HG02973 (cell line): ENCODE results near the gene CHSY1.

Experiments
- ATAC-seq: cut with Tn5 transposase; IDR thresholded peaks from one replicate; pipeline ENCODE4 v1.9.1; 2021; ENCODE audit warnings: moderate library complexity; ENCODE audit not compliant: unreplicated experiment

Gene CHSY1

DNA sequence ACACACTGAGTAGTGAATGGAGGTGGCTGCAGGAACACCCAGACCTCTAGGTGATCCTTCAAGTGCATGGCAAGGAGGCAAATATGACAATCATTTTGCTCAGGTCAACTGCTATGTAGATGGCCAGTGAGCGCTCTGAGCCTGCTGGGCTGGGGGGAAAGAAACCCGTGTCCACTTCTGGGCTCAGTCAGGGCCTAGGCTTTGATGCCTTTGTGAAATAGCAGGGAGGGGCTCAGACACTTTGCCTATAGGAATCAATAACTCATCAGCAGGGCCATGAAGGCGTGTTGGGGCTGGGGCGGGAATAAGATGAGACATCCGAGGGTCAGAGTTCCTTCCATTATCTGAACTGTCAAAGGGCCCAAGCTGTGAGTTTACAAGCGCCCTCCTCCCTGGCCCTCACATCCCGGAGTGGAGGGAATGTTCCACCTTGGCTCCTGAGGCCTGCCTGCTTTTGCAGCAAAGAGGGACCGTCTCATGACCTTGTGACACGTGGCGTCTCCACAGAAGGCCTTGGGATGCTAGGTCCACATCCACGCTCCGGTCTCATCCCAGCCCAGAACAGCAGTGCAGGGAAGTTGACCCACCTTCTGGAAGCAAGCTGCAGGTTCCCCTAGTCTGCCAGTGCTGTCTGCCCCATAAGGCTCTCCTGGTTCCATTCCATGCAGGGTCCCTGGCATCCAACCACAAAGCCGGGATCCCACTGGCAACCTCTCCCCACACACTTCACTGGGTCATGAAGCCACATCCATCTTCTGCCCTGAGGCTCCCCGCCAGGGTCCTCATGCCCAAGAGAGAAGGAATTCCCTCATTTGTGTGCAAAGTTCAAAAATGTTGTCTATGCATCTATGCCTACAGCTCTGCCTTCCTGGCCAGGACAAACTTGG is 78.4 kb downstream of the CHSY1 start:
- no peak for ATAC-seq

DNA sequence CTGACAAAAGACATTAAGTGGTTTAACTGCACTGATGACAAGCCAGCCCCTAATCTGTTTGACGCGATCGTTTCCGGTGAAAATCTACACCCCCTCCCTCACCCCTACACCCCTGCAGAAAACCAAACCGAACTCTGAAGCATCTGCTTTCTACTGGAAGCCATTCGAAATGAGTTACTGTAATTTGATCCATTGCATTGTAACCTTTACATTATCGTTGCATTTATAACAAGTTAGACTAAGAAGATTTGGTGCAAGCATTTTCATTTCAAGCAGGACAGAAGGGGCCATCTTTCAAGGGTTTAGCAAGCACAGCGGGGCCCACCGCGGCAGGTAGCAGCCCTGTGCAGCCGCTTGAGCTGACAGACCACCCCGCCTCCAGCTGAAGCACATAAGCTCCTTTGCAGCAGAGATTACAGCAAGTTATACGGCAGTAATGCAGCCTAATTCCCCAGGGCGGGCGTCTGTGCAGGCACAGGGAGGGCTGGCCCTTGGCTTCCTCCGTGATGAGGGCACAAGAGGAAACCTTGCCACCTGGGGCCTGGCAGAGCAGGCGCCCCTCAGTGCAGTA is 79.3 kb downstream of the CHSY1 start:
- no peak for ATAC-seq

DNA sequence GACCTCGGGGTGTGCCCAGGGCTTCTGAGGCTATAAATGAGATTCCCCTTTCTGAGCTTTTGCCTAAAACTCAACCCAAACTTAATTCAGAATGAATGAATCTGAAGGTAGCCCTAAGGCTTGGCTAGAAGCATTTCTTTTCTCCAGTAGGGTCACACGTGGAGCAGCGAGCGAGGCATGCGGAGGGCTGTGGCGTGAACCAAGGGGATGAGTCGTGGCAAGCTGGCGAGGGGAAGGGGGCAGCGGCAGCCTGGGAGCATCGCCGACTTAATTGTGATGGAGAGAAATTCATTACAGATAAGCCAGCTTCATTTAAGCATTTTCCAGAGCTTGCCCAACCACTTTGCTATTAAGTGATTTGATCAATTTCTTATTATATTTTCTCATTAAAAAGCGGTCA is 79.9 kb downstream of the CHSY1 start:
- no peak for ATAC-seq

DNA sequence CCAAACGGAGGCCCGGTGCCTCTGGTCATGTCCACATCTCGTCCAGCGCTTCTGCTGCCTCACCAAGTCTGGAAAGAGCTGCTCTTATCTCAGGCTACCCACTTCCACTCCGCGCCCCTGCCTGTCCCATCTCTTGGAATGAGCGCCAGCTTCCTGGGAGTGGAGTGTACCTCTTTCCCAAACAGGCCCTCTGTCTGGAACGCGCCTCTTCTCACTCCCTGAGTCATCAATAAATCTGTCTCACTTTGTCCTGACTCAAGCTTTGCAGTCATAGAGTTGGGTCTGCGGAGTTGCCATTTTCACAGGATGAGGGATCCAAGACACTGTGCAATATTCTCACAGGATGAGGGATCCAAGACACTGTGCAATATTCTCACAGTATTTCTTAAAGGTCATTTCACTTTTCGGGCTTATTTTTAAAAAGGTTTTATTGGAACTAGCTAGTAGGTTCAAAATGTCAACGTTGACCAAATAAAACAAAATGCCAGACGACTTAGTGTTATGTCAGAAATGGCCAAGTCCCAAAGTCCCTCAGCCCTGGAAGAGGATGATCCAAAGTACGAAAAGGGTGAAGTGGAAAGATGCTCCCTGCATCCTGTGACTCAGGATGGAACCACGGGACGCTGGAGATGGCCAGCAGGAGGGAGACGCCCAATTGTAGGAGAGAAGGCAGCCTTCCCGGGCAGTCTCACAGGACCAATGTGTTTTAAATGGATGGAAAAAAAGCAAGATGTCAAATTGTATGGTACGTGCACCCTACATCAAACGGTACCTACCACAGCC is 81.1 kb downstream of the CHSY1 start:
- no peak for ATAC-seq

DNA sequence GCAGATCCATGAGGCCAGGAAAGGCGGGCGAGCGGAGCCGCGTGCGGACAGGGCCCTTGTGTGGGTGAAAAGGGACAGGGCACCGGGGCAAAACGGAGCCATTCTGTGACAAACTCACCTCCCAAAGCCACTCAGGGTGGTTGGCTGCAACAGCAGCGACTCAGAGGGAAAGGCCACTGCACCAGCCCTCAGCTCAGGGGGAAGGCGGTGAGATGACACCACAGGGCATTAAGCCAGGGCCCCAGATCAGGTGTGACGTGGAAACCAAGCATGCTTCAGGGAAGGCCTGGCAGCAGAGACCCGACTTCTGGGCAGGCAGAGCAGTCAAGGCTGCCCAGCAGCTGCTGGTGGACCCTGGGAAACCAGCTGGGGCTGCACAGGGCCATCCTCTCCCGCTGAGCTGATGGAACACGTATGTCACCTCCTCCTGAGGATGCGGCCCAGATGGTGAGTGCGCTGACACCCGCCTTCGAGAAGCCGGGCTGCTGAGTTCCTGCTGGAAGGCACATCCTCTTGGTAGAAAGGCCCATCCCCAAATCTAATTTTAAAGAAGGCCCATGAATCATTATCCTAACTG is 82.3 kb downstream of the CHSY1 start:
- ATAC-seq = no peak

- ATAC-seq = no peak
These were observed 82.9 kb downstream of the CHSY1 start for GRCh38 chr15:101168898-101169494.

GRCh38 chr15:101168463-101168824 is 83.4 kb downstream of the CHSY1 start:
- ATAC-seq = no peak

- no peak for ATAC-seq
These were observed 83.9 kb downstream of the CHSY1 start for GRCh38 chr15:101167753-101168462.

- no peak for ATAC-seq
These were observed 84.5 kb downstream of the CHSY1 start for GRCh38 chr15:101167411-101167752.

DNA sequence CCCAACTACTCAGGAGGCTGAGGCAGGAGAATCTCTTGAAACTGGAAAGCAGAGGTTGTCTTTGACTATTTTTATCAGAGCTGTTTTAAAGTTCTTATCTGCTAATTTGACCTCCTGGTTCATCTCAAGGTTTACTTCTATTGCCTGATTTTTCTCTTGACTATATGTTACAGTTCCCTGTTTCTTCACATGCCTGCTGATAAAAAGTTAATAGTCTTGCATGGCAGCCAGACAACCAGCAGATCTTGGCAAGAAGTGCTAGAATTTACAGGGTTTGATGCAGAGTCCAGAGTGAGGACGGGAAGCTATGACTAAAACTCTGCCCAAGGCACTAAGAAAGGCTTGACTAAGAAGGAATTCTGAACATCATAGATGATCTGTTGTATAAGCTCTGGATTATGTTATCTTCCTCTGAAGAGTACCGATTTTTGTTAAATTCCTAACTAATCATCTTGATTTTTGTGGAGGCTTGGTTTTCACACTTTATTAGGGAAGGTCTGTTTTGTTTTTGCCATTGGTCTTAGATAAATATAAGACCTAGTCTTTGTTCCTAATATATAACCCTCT is 85.9 kb downstream of the CHSY1 start:
- no peak for ATAC-seq

GRCh38 chr15:101162701-101163483 is 89.0 kb downstream of the CHSY1 start:
- no peak for ATAC-seq

- ATAC-seq = no peak
These were observed 90.2 kb downstream of the CHSY1 start for GRCh38 chr15:101161656-101162055.

DNA sequence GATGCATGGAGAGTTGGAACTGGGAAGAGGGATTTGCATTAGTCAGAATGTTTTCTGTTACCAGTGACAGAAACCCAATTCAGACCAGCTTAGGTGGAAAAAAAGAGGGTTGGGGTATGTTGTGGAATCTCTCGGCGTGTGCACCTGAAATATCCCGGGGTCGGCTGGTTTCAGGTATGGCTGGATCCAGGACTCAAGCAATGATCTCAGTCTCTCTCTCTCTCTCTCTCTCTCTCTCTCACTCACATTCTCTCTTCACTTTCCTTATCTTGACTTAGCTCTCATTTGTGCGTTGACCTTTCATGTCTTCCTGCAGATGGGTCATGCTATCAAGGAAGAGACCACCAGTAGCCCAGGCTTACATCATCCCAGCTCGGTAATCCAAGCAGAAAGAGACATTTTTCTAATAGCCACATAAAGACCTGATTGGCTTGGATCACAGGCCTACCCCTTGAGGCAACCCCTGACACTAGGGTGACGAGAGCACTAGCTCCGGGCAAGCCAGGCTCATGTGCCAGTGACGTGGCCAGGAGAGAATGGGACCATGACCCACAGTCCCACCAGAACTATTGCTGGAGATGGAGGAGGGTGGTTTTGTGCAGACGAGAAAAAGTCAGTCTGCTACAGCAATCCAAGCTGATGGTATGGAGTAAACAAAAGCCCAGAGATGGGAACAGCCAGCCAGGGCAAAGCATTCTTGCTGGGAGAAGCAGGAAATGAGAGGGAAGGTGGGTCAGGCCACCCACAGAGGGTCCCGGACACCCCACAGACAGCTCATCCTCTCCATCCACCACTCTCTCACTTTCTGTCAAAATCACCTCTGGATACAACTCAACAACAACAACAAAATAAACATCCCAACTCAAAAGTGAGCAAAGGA is 91.7 kb downstream of the CHSY1 start:
- ATAC-seq = no peak

DNA sequence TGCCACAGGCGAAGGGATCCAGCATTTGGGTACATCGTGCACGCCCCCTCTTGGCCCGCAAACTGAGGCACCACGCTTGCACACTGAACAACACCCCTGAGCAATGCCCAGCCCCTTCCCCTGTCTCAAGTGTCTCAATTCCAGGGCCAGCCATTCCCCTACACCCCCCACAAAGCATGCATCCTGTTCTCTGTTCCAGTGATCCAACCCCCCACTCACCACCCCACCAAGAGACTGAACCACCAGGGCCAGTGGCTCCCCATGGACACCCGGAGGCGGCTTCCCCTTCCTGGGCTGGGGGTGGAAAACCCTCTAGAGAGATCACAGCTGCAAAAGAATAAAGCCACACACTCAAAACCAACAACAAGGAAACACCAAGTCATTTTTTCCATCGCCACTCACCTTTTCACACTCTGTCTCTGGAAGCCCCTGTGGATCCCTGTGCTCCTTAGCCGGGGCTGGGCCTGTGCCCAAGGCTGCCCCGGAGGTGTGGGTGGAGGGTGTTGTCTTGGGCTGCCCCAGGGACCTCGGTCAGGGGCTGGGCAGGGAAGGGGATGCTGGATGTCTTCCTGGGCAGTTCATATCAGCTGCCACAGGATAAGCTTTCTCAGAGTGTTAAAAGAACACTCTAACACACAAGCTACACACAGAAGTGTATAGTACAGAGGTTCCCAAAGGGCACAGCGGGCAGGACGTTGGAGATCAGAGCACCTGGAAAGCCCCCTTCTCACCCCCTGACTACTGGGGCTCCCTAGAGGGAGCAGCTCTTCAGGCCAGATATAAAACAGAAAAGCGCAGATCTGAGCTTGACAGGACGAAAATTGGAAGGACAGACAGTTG is 92.5 kb downstream of the CHSY1 start:
- no peak for ATAC-seq

- no peak for ATAC-seq
These were observed 93.4 kb downstream of the CHSY1 start for GRCh38 chr15:101158166-101159095.

DNA sequence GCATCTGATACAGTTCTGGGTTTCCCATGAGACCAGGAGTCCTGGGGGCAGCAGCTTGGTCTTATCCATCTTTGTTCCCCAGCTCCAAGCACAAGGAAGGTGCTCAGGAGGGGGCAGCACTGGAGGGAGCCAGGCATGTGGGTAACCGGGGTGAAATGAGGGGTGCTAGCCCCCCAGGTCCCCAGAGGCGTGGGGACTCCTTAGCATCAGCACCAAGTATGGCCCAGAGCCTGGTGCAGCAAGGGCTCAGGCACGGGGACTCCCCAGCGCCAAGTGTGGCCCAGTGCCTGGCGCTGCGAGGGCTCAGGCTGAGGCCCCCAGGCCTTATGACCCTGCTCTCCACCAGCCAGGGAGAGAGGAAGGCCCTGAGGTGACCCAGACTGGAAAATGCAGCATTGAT is 94.1 kb downstream of the CHSY1 start:
- ATAC-seq = no peak
